Measurements from ENCODE around the gene NACC2.

- TF ChIP-seq POLR2A (IDR thresholded peaks at IDR 0.05), result no peak
- no peak for TF ChIP-seq CTCF (IDR thresholded peaks at IDR 0.05 in 8 of 11, conservative IDR thresholded peaks at IDR 0.05 in 3 of 11)
- no peak for TF ChIP-seq POLR2AphosphoS5 (IDR thresholded peaks at IDR 0.05)
These were observed 44.2 kb downstream of the NACC2 start for GRCh38 chr9:136050701-136051452.
